SU-DHL-6 (cell line): ENCODE results near the gene CENATAC.

Experiments used
- EZH2phosphoT487 ChIP-seq: fragments of 200-600 bp; sonication (generic), shearing (Covaris generic); conservative IDR thresholded peaks from 2 replicates; pipeline ENCODE4 v1.6.1; 2018; ENCODE audit warnings: mild to moderate bottlenecking, antibody characterized with exemption, low read length, moderate library complexity, mixed read lengths
- TF ChIP-seq, protein P1 (sequence below): fragments of 200-600 bp; sonication (generic); IDR thresholded peaks from one replicate; pipeline ENCODE4 v1.5.1; 2017; ENCODE audit warnings: antibody characterized with exemption, mild to moderate bottlenecking, low read length, moderate library complexity; ENCODE audit not compliant: insufficient read depth, poor library complexity, severe bottlenecking

- TF ChIP-seq, protein P1, sequence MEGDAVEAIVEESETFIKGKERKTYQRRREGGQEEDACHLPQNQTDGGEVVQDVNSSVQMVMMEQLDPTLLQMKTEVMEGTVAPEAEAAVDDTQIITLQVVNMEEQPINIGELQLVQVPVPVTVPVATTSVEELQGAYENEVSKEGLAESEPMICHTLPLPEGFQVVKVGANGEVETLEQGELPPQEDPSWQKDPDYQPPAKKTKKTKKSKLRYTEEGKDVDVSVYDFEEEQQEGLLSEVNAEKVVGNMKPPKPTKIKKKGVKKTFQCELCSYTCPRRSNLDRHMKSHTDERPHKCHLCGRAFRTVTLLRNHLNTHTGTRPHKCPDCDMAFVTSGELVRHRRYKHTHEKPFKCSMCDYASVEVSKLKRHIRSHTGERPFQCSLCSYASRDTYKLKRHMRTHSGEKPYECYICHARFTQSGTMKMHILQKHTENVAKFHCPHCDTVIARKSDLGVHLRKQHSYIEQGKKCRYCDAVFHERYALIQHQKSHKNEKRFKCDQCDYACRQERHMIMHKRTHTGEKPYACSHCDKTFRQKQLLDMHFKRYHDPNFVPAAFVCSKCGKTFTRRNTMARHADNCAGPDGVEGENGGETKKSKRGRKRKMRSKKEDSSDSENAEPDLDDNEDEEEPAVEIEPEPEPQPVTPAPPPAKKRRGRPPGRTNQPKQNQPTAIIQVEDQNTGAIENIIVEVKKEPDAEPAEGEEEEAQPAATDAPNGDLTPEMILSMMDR: no peak
- TF ChIP-seq EZH2phosphoT487: no peak
Measured at GRCh38 chr11:118998822-118999221, 884 bp downstream of the CENATAC start.
